Right lobe of liver (tissue), 6 donors: ENCODE data around the gene HYOU1. TPM values are rescaled to one million over a fixed set of nuclear protein-coding genes. Genes with fewer than 3 reads are reported as not detected.

Experiments used
- ATAC-seq, 4 donors: fragments of 200-7000 bp; cut with Tn5 transposase; one replicate each; pipeline ENCODE4 v1.9.1; 2020; ENCODE audit warnings: mild to moderate bottlenecking in 4 of 4, moderate library complexity in 4 of 4
- DNase-seq, 3 donors: peaks; one replicate each; pipeline ENCODE4 v3.0.0-alpha.2; 2020
- H3K27ac ChIP-seq, 3 donors: fragments of 200-600 bp; one replicate each; pipeline ENCODE4 v1.8.0; 2022
- H3K27me3 ChIP-seq, 2 donors: fragments of 200-600 bp; one replicate each; pipeline ENCODE4 v1.8.0; 2022
- H3K36me3 ChIP-seq, 4 donors: fragments of 200-600 bp; sonication (generic) in 1 of 4; one replicate each; pipeline versions ENCODE4 v1.5.1 to v1.8.0; 2017 to 2022; ENCODE audit warnings: control low read depth in 1 of 4
- H3K4me1 ChIP-seq, 4 donors: fragments of 200-600 bp; sonication (generic) in 1 of 4; one replicate each; pipeline versions ENCODE4 v1.5.1 to v1.8.0; 2017 to 2022; ENCODE audit warnings: control low read depth in 1 of 4
- H3K4me3 ChIP-seq, 3 donors: fragments of 200-600 bp; one replicate each; pipeline ENCODE4 v1.8.0; 2022
- H3K9me3 ChIP-seq, 4 donors: fragments of 200-600 bp; sonication (generic) in 1 of 4; one replicate each; pipeline versions ENCODE4 v1.5.1 to v1.8.0; 2017 to 2022; ENCODE audit warnings: control low read depth in 1 of 4
- CTCF ChIP-seq, 4 donors: fragments of 200-600 bp in 3 of 4; fragments of 450-650 bp in 1 of 4; IDR thresholded peaks; one replicate each; pipeline versions ENCODE4 v1.5.1 to v1.8.0; 2016 to 2022; ENCODE audit warnings: antibody characterized with exemption in 4 of 4, mild to moderate bottlenecking in 2 of 4
- POLR2A ChIP-seq: fragments of 450-650 bp; IDR thresholded peaks from one replicate; pipeline ENCODE4 v1.6.1; 2017; ENCODE audit warnings: antibody characterized with exemption, mild to moderate bottlenecking
- WGBS: methylation state at CpG from one replicate; pipeline ENCODE4 v1.1.6; 2018; ENCODE audit warnings: low coverage, low lambda C conversion rate; ENCODE audit not compliant: insufficient coverage; ENCODE audit errors: missing lambda C conversion rate; 5-methylcytosine and 5-hydroxymethylcytosine counted together
- intact Hi-C, 2 donors: fragments of 100-400 bp; cut with DNase I; formaldehyde crosslinking; loops; one replicate each; pipeline versions ENCODE4 v1.11.2 to v1.14.1; 2022
- total RNA-seq, 6 experiments: library from RNA; depleted of rRNA in 2 of 6; stranded (reverse); fragments of >200 nt in 2 of 6; fragmentation: NEBNext Ultra II Directional in 3 of 6; extraction: Animal tissue kit (Norgen Biotek cat#: 25700) in 3 of 6; gene quantifications; one replicate each; pipeline versions ENCODE4 v1.1.0 to v1.2.4, GENCODE V29; 2016 to 2023
- donor health status: DM: no; HTN: yes; CAD: no.
- donor health status: DM: no; HTN: no; CAD: no.
- donor health status: DM: no; HTN: no; CAD: no.
- donor health status: DM: no; HTN: yes; CAD: no.
- donor health status: DM: no; HTN: yes; CAD: no.

Gene HYOU1
- total RNA-seq, 6 experiments from 2014 or later = 107 to 202 (median 171) TPM

- intact Hi-C loops = no loop called here
- Histone ChIP-seq H3K36me3 (no peaks in the 10 kb centered on the region), H3K9me3 (no peaks in the 10 kb centered on the region), H3K27ac (no peak overlapping the region), H3K4me3 (no peak overlapping the region), H3K27me3 (no peaks in the 10 kb centered on the region), H3K4me1 (peaks cover 0 to 19% (median 7%) of the 10 kb centered on the region in 4 donors)
- TF ChIP-seq POLR2A = no peak
- DNase-seq = no peak
- no peak for ATAC-seq
- 60% methylated on average over 1 of the region's 9 CpGs for WGBS
These were observed 34.2 kb upstream of the HYOU1 start for GRCh38 chr11:119091178-119091577.

GRCh38 chr11:119089319-119089718, 32.3 kb upstream of the HYOU1 start:
- Histone ChIP-seq H3K9me3 (no peaks in the 10 kb centered on the region), H3K4me3 (no peak overlapping the region), H3K27ac (no peak overlapping the region), H3K36me3 (no peaks in the 10 kb centered on the region), H3K27me3 (no peaks in the 10 kb centered on the region), H3K4me1 (peaks cover 0 to 25% (median 11%) of the 10 kb centered on the region in 4 donors)
- TF ChIP-seq CTCF (IDR thresholded peaks at IDR 0.05) = no peak
- no peak for TF ChIP-seq POLR2A
- intact Hi-C loops = no loop called here
- WGBS = 86% methylated on average over 1 of the region's 1 CpG
- DNase-seq = no peak
- no peak for ATAC-seq

- no peak overlapping the region for H3K4me3 ChIP-seq
- no peak for ATAC-seq
- TF ChIP-seq CTCF (IDR thresholded peaks at IDR 0.05) = no peak
- no peak for TF ChIP-seq POLR2A
- intact Hi-C loops = no loop called here
- H3K9me3 ChIP-seq = no peaks in the 10 kb centered on the region
- peaks cover 0 to 19% (median 8%) of the 10 kb centered on the region in 4 donors for H3K4me1 ChIP-seq
- no peaks in the 10 kb centered on the region for H3K27me3 ChIP-seq
- 87% methylated on average over 3 of the region's 9 CpGs for WGBS
- no peak overlapping the region for H3K27ac ChIP-seq
- DNase-seq = no peak
- H3K36me3 ChIP-seq = no peaks in the 10 kb centered on the region
These were observed 31.4 kb upstream of the HYOU1 start for GRCh38 chr11:119088406-119088805.

GRCh38 chr11:119087747-119088241, 30.8 kb upstream of the HYOU1 start:
- Histone ChIP-seq H3K27ac (no peak overlapping the region), H3K4me1 (peaks cover 0 to 13% (median 5%) of the 10 kb centered on the region in 4 donors), H3K9me3 (no peaks in the 10 kb centered on the region), H3K36me3 (no peaks in the 10 kb centered on the region), H3K4me3 (no peak overlapping the region), H3K27me3 (no peaks in the 10 kb centered on the region)
- intact Hi-C loops = no loop called here
- no peak for DNase-seq
- no peak for TF ChIP-seq CTCF (IDR thresholded peaks at IDR 0.05)
- ATAC-seq = no peak
- WGBS = 92% methylated on average over 2 of the region's 2 CpGs

- no peak overlapping the region for H3K27ac ChIP-seq
- no peak for ATAC-seq
- intact Hi-C loops = no loop called here
- no peaks in the 10 kb centered on the region for H3K27me3 ChIP-seq
- 88% methylated on average over 3 of the region's 6 CpGs for WGBS
- peaks cover 0 to 4% (median 0%) of the 10 kb centered on the region in 4 donors for H3K36me3 ChIP-seq
- H3K9me3 ChIP-seq = no peaks in the 10 kb centered on the region
- DNase-seq = no peak
- TF ChIP-seq POLR2A = no peak
- no peak for TF ChIP-seq CTCF (IDR thresholded peaks at IDR 0.05)
- H3K4me1 ChIP-seq = peaks cover 0 to 13% (median 4%) of the 10 kb centered on the region in 4 donors
- H3K4me3 ChIP-seq = no peak overlapping the region
These were observed 30.1 kb upstream of the HYOU1 start for GRCh38 chr11:119087123-119087522.
